ENCODE results near the gene NUTM2E. TPM values are rescaled to one million over a fixed set of nuclear protein-coding genes. Genes with fewer than 3 reads are reported as not detected.
"Not testable (repeated sequence)": the region's sequence is repeated elsewhere in the genome, so short reads cannot be mapped to it uniquely, and the experiment has no call there.

Gene NUTM2E
- total and polyA plus RNA-seq, 8 donors = 0.25 to 1.7 (median 0.48) TPM; not detected in 3

GRCh38 chr10:79869439-79870097 lies 43.0 kb downstream of the NUTM2E start:
- peak; percentile 29 for ATAC-seq
- H3K4me3 ChIP-seq; H3K36me3 ChIP-seq; H3K9me3 ChIP-seq; H3K4me1 ChIP-seq; DNase-seq; H3K27me3 ChIP-seq; H3K27ac ChIP-seq; intact Hi-C loops (cut with DNase I): not testable (repeated sequence)

GRCh38 chr10:79871729-79872128 lies 45.2 kb downstream of the NUTM2E start:
- H3K27me3 ChIP-seq; H3K27ac ChIP-seq; H3K4me3 ChIP-seq; DNase-seq; H3K36me3 ChIP-seq; H3K9me3 ChIP-seq; H3K4me1 ChIP-seq; intact Hi-C loops (cut with DNase I); ATAC-seq: not testable (repeated sequence)

Other genes starting within 250 kb of the NUTM2E start
- gene SFTPA1, start 215.8 kb upstream of the NUTM2E start, total RNA-seq = over 10,000 TPM in 1 of 2 donors, 1,000 to 10,000 TPM in 1; 3,930 to 11,086 TPM
- gene SFTPA1, start 215.8 kb upstream of the NUTM2E start, polyA plus RNA-seq (ENCODE audit: insufficient read length in 6 of 6) = 100 to 1,000 TPM in 2 of 6 donors, 10 to 100 TPM in 4; 19.7 to 145 (median 69.8) TPM
- gene NUTM2B, start 123.5 kb upstream of the NUTM2E start, total RNA-seq = 1 to 10 TPM in 1 of 2 donors, under 1 TPM in 1; 0.76 to 1.5 TPM
- 1 to 10 TPM; 1.7 to 4.2 (median 3.1) TPM for gene NUTM2B, start 123.5 kb upstream of the NUTM2E start, polyA plus RNA-seq (ENCODE audit: insufficient read length in 6 of 6)
- gene SFTPD, start 122.4 kb downstream of the NUTM2E start, total RNA-seq = 100 to 1,000 TPM; 323 to 878 TPM
- gene SFTPD, start 122.4 kb downstream of the NUTM2E start, polyA plus RNA-seq (ENCODE audit: insufficient read length in 6 of 6) = 10 to 100 TPM in 1 of 6 donors, 1 to 10 TPM in 5; 6.5 to 10.6 (median 7.9) TPM

Measured in left lung (tissue), 10 donors.